Adipose tissue (tissue), 3 donors: ENCODE results near the gene NNMT. TPM values are rescaled to one million over a fixed set of nuclear protein-coding genes. Genes with fewer than 3 reads are reported as not detected.
A peak's percentile ranks its signal among the peaks of the same experiment; 100 is the strongest.

ENCODE experiments used
- H3K27ac ChIP-seq: one replicate; pipeline ENCODE4 v1.5.1; 2013; ENCODE audit warnings: low read depth, low read length
- WGBS, 3 donors: extraction: QIAGEN DNeasy Blood & Tissue Kit; methylation state at CpG; one replicate each; pipeline ENCODE4 v1.1.7; 2013; 5-methylcytosine and 5-hydroxymethylcytosine counted together
- polyA plus RNA-seq, 3 donors: library from polyadenylated mRNA; stranded (reverse); fragments of 200-250 nt; gene quantifications; one replicate each; pipeline ENCODE4 v1.2.3, GENCODE V29; 2013
- donor health status: healthy with polysubstance abuse.
- donor health status: Bipolar disorder and iron deficiency.
- donor health status: healthy.

NNMT gene
- polyA plus RNA-seq = 1,000 to 10,000 TPM in 2 of 3 donors, 10 to 100 TPM in 1; 93.2 to 1,953 (median 1,163) TPM

DNA sequence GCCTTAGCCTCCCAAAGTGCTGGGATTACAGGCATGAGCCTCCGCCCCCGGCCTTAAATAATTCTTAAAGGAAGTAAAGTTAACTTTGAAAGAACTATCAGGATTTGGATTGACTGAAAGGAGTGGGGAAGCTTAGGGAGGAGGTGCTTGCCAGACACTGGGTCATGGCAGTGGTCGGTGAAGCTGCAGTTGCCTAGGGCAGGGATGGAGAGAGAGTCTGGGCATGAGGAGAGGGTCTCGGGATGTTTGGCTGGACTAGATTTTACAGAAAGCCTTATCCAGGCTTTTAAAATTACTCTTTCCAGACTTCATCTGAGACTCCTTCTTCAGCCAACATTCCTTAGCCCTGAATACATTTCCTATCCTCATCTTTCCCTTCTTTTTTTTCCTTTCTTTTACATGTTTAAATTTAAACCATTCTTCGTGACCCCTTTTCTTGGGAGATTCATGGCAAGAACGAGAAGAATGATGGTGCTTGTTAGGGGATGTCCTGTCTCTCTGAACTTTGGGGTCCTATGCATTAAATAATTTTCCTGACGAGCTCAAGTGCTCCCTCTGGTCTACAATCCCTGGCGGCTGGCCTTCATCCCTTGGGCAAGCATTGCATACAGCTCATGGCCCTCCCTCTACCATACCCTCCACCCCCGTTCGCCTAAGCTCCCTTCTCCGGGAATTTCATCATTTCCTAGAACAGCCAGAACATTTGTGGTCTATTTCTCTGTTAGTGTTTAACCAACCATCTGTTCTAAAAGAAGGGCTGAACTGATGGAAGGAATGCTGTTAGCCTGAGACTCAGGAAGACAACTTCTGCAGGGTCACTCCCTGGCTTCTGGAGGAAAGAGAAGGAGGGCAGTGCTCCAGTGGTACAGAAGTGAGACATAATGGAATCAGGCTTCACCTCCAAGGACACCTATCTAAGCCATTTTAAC is at the start of gene NNMT:
Gene NNMT (plus strand): TSS at position 724 of the 929 bp plus-strand sequence. CDS start 158 bp downstream, at position 882.
- WGBS, 3 donors = 26 to 51% (median 34%) methylated on average over 11 of the region's 11 CpGs
- peak within 1 kb of the TSS; percentile 99 for H3K27ac ChIP-seq

DNA sequence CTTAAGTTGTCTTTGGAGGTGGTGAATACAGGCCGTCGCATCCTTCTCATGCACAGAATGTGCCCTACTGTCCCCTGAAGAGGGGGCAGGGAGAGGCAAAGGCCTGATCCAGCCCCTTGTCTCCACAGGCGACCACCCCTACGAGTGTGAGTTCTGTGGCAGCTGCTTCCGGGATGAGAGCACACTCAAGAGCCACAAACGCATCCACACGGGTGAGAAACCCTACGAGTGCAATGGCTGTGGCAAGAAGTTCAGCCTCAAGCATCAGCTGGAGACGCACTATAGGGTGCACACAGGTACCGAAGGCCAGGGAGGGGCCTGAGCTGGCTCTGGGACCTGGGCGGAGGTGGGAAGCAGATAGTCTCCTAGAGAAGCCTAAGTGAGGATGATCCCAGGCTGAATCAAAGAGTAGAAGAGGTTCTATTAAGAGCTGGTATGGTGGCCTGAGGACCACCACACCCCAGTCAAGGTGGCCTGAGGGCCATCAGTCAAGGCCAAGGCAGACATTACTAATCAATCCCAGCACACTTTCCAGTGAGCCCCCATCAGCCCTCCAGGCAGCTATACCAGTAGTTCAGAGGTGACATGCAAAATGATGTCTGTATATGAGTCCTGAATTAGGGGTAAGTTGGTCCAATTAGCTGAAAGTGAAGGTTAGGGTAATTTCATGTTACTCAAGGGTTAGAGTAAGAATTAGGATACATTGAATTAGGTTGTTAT is 49.0 kb upstream of the NNMT start:
- 91 to 95% (median 94%) methylated on average over 11 of the region's 11 CpGs for WGBS, 3 donors

GRCh38 chr11:114250180-114250579 is 46.0 kb upstream of the NNMT start:
- 94 to 96% (median 94%) methylated on average over 17 of the region's 17 CpGs for WGBS, 3 donors
- no peak overlapping the region for H3K27ac ChIP-seq

More for the DNA sequence above, 49.0 kb upstream of the NNMT start:
- H3K27ac ChIP-seq = no peak overlapping the region

- H3K27ac ChIP-seq = no peak overlapping the region
- WGBS, 3 donors = 76 to 85% (median 80%) methylated on average over 14 of the region's 14 CpGs
These were observed 45.0 kb upstream of the NNMT start for GRCh38 chr11:114250993-114251814.

DNA sequence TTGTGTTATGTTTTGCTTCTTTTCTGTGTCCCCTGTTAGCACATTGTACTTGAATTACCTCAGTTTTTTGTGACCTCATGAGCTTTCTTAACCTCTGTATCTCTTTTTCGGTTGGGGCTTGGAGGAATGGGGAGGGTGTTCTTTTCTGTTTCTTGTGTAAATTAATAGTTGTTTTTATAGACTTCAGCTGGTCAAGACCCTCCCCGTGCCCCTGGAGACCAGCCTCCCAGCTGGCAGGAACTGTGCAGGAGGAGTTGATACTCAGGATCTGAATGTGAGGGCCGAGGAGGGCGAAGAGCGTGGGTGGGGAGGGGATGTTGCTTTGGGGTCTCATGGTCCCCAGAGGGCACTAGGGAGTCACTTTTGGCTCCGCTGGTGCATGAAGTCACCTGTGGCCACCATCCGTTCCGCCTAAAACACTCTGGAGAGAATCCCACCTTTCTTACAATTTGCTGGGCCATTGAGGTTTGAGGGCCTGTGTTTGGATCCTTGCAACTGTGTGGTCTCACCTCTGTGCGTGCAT is 44.3 kb upstream of the NNMT start:
- 71 to 86% (median 81%) methylated on average over 9 of the region's 9 CpGs for WGBS, 3 donors

DNA sequence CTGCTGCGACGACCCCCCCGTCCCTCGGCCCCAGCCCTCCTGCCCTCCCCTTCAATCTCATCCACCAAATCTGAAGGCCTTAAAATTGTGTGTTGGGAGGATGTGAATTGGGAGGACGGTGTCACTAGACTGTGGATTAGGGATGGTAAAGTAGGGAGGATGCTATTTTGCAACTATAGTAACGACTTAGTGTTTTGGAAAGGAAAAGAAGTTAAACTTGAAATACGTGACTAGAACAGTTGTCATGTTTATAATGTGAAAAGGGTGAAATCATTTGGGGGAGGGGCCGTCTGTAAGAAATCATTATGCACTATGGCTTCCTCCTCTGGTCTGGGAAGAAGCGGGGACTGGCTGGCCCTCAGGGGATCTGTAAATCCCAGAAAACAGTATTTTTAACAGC is 43.4 kb upstream of the NNMT start:
- H3K27ac ChIP-seq = no peak overlapping the region
- WGBS, 3 donors = 60 to 81% (median 66%) methylated on average over 9 of the region's 9 CpGs

More for the DNA sequence above, 44.3 kb upstream of the NNMT start:
- no peak overlapping the region for H3K27ac ChIP-seq

DNA sequence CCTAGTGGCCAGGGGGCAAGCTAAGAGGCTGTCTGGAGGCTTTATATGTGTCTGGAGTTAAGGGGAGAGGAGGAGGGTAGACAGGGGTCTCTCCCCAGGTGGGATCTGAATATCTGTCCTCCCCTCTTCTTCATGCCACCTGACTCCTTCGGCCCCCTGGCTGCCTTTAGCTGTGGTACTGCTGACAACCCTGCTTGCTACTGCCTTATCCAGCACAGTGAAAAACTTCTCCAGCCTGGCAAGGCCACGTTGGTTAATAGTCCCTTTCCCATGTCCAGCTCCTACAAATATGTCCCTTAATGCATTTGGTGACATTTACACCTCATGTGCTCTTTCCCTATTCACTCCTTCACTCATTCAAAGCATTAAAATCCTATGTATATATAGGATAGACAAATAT is 42.4 kb upstream of the NNMT start:
- H3K27ac ChIP-seq = no peak overlapping the region
- 73 to 81% (median 78%) methylated on average over 2 of the region's 2 CpGs for WGBS, 3 donors

DNA sequence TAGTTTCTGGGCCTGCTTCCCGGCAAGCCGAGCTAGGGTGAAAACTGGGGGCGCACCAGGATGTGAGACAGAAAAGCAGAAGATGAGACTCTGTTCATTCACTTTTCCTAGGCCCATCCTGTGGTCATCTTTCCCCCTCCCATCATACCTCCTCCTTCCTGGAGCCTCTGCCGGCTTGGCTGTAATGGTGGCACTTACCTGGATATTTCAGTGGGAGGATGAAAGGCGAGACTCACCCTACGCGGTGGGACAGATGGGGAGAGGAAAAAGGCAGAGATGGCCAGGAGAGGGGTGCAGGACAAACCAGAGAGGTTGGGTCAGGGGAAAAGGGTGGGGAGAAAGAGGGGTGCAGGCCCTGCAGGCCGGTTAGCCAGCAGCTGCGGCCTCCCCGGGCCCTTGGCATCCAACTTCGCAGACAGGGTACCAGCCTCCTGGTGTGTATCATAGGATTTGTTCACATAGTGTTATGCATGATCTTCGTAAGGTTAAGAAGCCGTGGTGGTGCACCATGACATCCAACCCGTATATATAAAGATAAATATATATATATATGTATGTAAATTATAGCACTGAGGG is 41.5 kb upstream of the NNMT start:
- WGBS, 3 donors = 93 to 95% (median 94%) methylated on average over 14 of the region's 14 CpGs
- H3K27ac ChIP-seq = no peak overlapping the region

- 89 to 93% (median 91%) methylated on average over 11 of the region's 11 CpGs for WGBS, 3 donors
These were observed 40.9 kb upstream of the NNMT start for GRCh38 chr11:114255289-114255688.

DNA sequence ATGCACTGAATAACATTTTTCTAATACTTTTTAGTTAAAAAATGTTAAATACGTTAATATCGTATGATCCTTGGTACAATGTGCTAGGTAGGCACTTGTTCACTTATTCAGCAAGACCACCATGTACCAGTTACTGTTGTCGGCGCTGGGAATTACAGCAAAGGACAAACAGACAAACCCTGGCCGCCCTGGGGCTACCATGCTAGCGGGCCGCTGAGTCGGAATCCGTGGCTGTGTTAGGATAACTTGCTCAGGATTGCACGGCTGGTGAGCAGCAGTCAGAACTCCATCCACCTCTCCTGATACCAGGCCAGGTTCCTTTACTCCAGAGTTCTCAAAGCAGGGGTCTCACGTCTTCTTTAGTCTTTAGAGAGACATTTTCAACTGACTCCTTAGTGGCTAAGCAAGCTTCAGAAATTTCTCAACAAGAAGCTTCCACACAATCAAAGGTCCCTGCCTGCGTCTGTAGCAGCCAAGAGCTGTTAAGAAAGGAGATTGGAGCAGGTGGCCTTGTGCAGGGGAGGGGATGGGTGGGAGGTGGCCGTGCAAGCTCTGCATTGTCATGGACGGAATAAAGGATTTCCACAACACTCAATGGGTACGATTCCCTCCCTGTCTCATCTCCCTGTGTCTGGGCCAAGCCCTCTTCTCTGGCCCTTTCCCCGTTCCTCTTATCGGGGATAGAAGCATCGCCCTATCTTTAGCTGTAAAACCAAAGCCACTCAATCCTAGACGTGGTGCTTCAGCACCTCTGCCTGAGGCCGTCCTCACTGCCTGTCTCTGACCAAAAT is 39.8 kb upstream of the NNMT start:
- H3K27ac ChIP-seq = no peak overlapping the region
- 88 to 91% (median 89%) methylated on average over 20 of the region's 20 CpGs for WGBS, 3 donors

More at GRCh38 chr11:114255289-114255688, 40.9 kb upstream of the NNMT start:
- no peak overlapping the region for H3K27ac ChIP-seq

GRCh38 chr11:114256967-114257286 is 39.3 kb upstream of the NNMT start:
- 85 to 88% (median 87%) methylated on average over 10 of the region's 10 CpGs for WGBS, 3 donors
- H3K27ac ChIP-seq = no peak overlapping the region

GRCh38 chr11:114257621-114258558 is 38.3 kb upstream of the NNMT start:
- WGBS, 3 donors = 39 to 54% (median 42%) methylated on average over 28 to 29 of the region's 29 CpGs
- no peak overlapping the region for H3K27ac ChIP-seq

- WGBS, 3 donors = 33 to 70% (median 45%) methylated on average over 7 of the region's 7 CpGs
- H3K27ac ChIP-seq = no peak overlapping the region
These were observed 37.5 kb upstream of the NNMT start for GRCh38 chr11:114258696-114259095.

DNA sequence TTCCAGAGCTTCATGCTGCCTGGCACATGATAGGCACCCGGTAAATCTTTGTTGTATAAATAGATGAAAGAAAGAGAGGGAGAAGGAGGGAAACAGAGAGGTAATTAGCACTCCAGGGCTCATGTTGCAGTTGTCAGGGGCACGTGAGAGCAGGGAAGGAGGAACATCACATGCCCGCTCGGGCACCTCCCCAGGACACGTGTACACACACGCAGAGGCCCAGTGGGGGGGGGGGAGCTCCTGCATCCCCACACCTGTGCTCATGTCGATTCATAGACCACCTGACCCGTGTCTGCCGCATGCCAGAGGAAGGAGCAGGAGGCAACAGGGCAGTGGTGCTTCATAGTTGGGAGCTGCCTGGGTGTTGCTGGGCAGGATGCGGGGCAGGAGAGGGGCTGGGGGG is 37.1 kb upstream of the NNMT start:
- 39 to 52% (median 45%) methylated on average over 10 of the region's 10 CpGs for WGBS, 3 donors
- no peak overlapping the region for H3K27ac ChIP-seq

- no peak overlapping the region for H3K27ac ChIP-seq
- WGBS, 3 donors = 70 to 87% (median 77%) methylated on average over 12 of the region's 12 CpGs
These were observed 36.6 kb upstream of the NNMT start for GRCh38 chr11:114259551-114259983.

DNA sequence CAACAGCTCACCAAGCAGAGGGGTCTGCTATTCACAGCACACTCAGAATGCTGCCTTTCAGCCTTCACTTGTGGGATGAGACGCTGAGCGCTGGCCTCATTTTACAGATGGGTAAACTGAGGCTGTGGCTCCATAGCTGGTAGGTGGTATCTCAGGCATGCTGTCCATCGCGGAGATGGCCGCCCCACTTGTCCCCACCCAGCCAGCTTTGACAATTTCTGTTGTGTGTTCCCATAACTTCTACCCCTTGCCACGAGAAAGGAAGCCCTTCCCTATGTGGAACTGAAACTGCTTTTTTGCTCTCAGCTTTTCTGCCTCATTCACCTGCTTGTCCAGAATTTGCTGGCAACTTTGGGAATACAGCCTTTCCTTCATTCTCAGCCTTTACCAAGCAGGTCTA is 36.1 kb upstream of the NNMT start:
- no peak overlapping the region for H3K27ac ChIP-seq
- 84 to 88% (median 86%) methylated on average over 6 of the region's 6 CpGs for WGBS, 3 donors
